Vagina (tissue), 2 donors: ENCODE data around the gene AP4S1. TPM values are rescaled to one million over a fixed set of nuclear protein-coding genes. Genes with fewer than 3 reads are reported as not detected.

Source experiments
- DNase-seq, 2 donors: peaks; one replicate each; pipeline ENCODE4 v3.0.0-alpha.2; 2017; ENCODE audit errors: extremely low spot score in 2 of 2
- H3K27ac ChIP-seq: fragments of 200-600 bp; sonication (generic); one replicate; pipeline ENCODE4 v1.5.1; 2019
- H3K27me3 ChIP-seq: fragments of 200-600 bp; sonication (generic); one replicate; pipeline ENCODE4 v1.5.1; 2019
- H3K36me3 ChIP-seq, 2 donors: fragments of 200-600 bp; sonication (generic); one replicate each; pipeline ENCODE4 v1.5.1; 2017 to 2019
- H3K4me1 ChIP-seq: fragments of 200-600 bp; sonication (generic); one replicate; pipeline ENCODE4 v1.5.1; 2019
- H3K4me3 ChIP-seq, 2 donors: fragments of 200-600 bp; sonication (generic); 1 replicate in 1 of 2; 2 replicates in 1 of 2; pipeline ENCODE4 v1.5.1; 2016 to 2019
- H3K9me3 ChIP-seq: fragments of 200-600 bp; sonication (generic); one replicate; pipeline ENCODE4 v1.5.1; 2019
- POLR2A ChIP-seq, 2 donors: fragments of 450-650 bp; IDR thresholded peaks; one replicate each; pipeline ENCODE4 v1.6.1; 2017; ENCODE audit warnings: antibody characterized with exemption in 2 of 2, mild to moderate bottlenecking in 2 of 2, moderate library complexity in 2 of 2
- POLR2AphosphoS5 ChIP-seq, 2 donors: sonication (generic); formaldehyde crosslinking; IDR thresholded peaks; one replicate each; pipeline ENCODE4 v1.9.0; 2017; ENCODE audit warnings: antibody characterized with exemption in 2 of 2, mild to moderate bottlenecking in 2 of 2, low read depth in 1 of 2; ENCODE audit not compliant: insufficient read depth in 1 of 2
- intact Hi-C: fragments of 100-400 bp; cut with DNase I; formaldehyde crosslinking; loops from one replicate; pipeline ENCODE4 v1.15.1; 2023
- total RNA-seq: library from RNA; depleted of rRNA; stranded (reverse); fragments of >200 nt; gene quantifications from one replicate; pipeline ENCODE4 v1.2.3, GENCODE V29; 2016
- TF ChIP-seq, protein P1 (sequence below), 3 experiments: fragments of 450-650 bp in 2 of 3; fragments of 200-600 bp in 1 of 3; sonication (generic) in 1 of 3; IDR thresholded peaks; one replicate each; pipeline ENCODE4 v1.5.1; 2017 to 2019; ENCODE audit warnings: antibody characterized with exemption in 3 of 3, mild to moderate bottlenecking in 2 of 3, moderate library complexity in 2 of 3

Gene AP4S1
- total RNA-seq, 1 donor from 2014 or later = 3.4 TPM

DNA sequence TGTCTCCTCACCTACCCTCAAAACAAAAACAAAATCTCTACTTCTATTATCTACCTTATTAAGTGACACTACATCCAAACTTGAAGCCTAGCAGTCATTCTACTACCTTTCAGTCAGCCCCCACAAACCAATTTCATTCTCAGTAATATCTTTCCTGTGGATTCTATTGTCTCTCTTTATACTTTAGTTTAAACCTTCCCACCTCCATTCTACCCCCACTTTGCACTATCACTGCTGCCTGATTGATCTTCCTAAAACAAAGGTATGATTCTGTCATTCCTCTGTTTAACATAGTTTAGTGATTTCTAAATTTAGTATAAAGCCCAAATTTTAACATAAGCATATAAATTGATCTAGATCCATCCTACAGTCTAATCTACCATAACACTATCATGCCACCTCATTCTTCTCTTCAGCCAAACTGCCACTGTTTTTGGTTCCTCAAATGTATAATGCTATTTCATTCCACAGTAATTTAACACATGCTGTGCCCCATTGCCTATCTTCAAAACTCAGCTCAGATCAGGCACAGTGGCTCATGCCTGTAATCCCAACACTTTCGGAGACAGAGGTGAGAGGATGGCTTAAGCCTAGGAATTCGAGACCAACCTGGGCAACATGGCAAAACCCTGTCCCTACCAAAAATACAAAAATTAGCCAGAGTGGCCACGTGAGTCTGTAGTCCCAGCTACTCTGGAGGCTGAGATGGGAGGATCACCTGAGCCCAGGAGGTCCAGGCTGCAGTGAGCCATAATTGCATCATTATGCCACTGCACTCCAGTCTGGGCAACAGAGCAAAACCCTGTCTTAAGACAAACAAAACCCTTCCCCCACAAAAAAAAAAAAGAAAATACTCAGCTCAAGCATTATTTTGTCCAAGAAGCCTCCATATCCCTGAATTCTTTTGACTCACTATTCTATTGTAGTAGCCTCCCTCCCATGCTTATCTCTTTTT is 3.8 kb downstream of the AP4S1 start:
- H3K9me3 ChIP-seq = no peaks in the 10 kb centered on the region
- TF ChIP-seq, protein P1, sequence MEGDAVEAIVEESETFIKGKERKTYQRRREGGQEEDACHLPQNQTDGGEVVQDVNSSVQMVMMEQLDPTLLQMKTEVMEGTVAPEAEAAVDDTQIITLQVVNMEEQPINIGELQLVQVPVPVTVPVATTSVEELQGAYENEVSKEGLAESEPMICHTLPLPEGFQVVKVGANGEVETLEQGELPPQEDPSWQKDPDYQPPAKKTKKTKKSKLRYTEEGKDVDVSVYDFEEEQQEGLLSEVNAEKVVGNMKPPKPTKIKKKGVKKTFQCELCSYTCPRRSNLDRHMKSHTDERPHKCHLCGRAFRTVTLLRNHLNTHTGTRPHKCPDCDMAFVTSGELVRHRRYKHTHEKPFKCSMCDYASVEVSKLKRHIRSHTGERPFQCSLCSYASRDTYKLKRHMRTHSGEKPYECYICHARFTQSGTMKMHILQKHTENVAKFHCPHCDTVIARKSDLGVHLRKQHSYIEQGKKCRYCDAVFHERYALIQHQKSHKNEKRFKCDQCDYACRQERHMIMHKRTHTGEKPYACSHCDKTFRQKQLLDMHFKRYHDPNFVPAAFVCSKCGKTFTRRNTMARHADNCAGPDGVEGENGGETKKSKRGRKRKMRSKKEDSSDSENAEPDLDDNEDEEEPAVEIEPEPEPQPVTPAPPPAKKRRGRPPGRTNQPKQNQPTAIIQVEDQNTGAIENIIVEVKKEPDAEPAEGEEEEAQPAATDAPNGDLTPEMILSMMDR (IDR thresholded peaks at IDR 0.05) = no peak
- TF ChIP-seq POLR2AphosphoS5 (IDR thresholded peaks at IDR 0.05; ENCODE audit: insufficient read depth in 1 of 2, low read depth in 1 of 2) (no peak), POLR2A (IDR thresholded peaks at IDR 0.05) (no peak)
- H3K4me1 ChIP-seq = peaks cover 24% of the 10 kb centered on the region
- H3K4me3 ChIP-seq = no peak overlapping the region
- H3K27me3 ChIP-seq = no peaks in the 10 kb centered on the region
- DNase-seq = no peak
- intact Hi-C loops = no loop called here
- no peaks in the 10 kb centered on the region for H3K36me3 ChIP-seq
- H3K27ac ChIP-seq = no peak overlapping the region

DNA sequence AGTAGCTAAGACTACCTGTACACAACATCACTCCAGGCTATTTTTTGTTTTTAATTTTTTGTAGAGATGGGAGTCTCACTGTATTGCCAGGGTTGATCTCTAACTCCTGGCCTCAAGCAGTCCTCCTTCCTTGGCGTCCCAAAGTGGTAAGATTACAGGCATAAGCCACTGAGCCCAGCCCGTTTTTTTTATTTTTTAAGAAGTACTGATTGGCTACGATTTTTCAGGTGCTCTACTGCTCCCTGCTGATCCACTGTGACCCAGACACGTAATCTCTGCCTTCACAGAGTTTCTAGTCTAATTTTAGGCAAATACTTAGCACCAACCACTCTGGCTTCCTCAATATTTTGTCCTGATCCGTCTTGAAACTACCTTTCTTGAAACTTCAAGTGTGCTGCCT is 5.0 kb downstream of the AP4S1 start:
- Histone ChIP-seq H3K27ac (no peak overlapping the region), H3K9me3 (no peaks in the 10 kb centered on the region)
- no peak for TF ChIP-seq POLR2AphosphoS5 (IDR thresholded peaks at IDR 0.05; ENCODE audit: insufficient read depth in 1 of 2, low read depth in 1 of 2)
- TF ChIP-seq POLR2A (IDR thresholded peaks at IDR 0.05) = no peak
- TF ChIP-seq, protein P1 (IDR thresholded peaks at IDR 0.05) = no peak

DNA sequence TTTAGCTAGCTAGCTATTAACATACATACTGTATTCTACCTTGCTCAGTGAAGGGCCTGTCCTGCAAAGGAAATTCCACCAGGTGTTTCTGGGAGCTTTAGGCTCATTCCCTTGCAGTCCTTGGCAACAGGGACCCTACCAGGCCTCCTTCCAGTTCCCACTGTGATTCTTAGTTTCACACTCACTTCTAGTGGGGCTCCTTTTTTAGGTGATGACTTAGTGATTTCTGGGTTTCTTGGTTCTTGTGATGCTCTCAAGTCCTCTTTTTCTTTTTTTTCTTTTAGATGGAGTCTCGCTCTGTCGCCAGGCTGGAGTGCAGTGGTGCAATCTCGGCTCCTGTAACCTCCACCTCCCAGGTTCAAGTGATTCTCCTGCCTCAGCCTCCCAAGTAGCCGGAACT is 11.1 kb downstream of the AP4S1 start:
- Histone ChIP-seq H3K27ac (no peak overlapping the region), H3K36me3 (no peaks in the 10 kb centered on the region), H3K9me3 (no peaks in the 10 kb centered on the region), H3K4me1 (peaks cover 9% of the 10 kb centered on the region), H3K4me3 (no peak overlapping the region), H3K27me3 (no peaks in the 10 kb centered on the region)
- TF ChIP-seq POLR2A (IDR thresholded peaks at IDR 0.05) (no peak), POLR2AphosphoS5 (IDR thresholded peaks at IDR 0.05; ENCODE audit: insufficient read depth in 1 of 2, low read depth in 1 of 2) (no peak)
- TF ChIP-seq, protein P1 (IDR thresholded peaks at IDR 0.05) = no peak
- no peak for DNase-seq
- intact Hi-C loops = no loop called here

More for the DNA sequence above, 5.0 kb downstream of the AP4S1 start:
- no peak for DNase-seq
- Histone ChIP-seq H3K27me3 (no peaks in the 10 kb centered on the region), H3K4me1 (peaks cover 18% of the 10 kb centered on the region), H3K36me3 (no peaks in the 10 kb centered on the region), H3K4me3 (no peak overlapping the region)
- intact Hi-C loops = no loop called here

DNA sequence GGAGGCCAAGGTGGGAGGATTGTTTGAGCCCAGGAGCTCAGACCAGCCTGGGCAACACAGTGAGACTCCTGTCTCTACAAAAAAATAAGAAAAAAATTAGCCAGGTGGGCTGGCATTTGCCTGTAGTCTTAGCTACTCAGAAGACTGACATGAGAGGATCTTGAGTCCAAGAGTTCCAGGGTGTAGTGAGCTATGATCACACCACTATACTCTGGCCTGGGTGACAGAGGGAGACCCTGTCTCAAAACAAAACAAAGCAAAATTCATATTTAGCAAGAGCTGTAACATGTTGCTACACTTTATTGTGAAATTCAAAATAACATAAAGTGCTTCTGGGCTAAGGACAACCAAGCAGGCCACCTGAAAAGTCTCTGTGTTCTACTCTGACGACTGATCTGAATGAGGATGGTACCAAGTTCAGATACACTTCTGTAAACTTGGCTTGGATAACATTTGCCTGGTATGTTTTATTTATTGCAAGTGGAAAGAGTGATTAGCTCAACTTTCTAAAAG is 12.3 kb downstream of the AP4S1 start:
- no peak for DNase-seq
- TF ChIP-seq, protein P1 (IDR thresholded peaks at IDR 0.05) = no peak
- no peak for TF ChIP-seq POLR2AphosphoS5 (IDR thresholded peaks at IDR 0.05; ENCODE audit: insufficient read depth in 1 of 2, low read depth in 1 of 2)
- no peak for TF ChIP-seq POLR2A (IDR thresholded peaks at IDR 0.05)
- Histone ChIP-seq H3K27me3 (no peaks in the 10 kb centered on the region), H3K4me1 (peaks cover 9% of the 10 kb centered on the region), H3K27ac (no peak overlapping the region), H3K36me3 (no peaks in the 10 kb centered on the region), H3K9me3 (no peaks in the 10 kb centered on the region), H3K4me3 (no peak overlapping the region)
- intact Hi-C loops = no loop called here
